ENCODE results near the gene UQCRC1. TPM values are rescaled to one million over a fixed set of nuclear protein-coding genes. Genes with fewer than 3 reads are reported as not detected.

UQCRC1 gene
- 100 to 1,000 TPM; 205 to 228 TPM for total RNA-seq

- Mint-ChIP-seq H3K27me3 (ENCODE audit: low read depth) (no peaks in the 10 kb centered on the region), H3K36me3 (ENCODE audit: insufficient read depth in 2 of 2) (peaks cover 13 to 18% of the 10 kb centered on the region in 2 donors), H3K27ac (peak within 1 kb of the TSS; percentile 97), H3K9me3 (peaks cover 0 to 2% of the 10 kb centered on the region in 2 donors), H3K4me3 (peak within 1 kb of the TSS; percentile 96 to 98), H3K4me1 (ENCODE audit: low read depth) (peaks cover 42% of the 10 kb centered on the region)
- ATAC-seq (replicated peaks in 1 of 2): peak; percentile 92 to 94
- DNase-seq: peak; percentile 94 to 95
Observed at GRCh38 chr3:48609088-48610005, at the start of gene UQCRC1. Gene UQCRC1, minus strand, starts transcription at chr3:48609646. Its CDS starts 26 bp downstream, at chr3:48609620.

GRCh38 chr3:48656841-48657281 lies 47.4 kb upstream of the UQCRC1 start:
- H3K9me3 Mint-ChIP-seq: no peaks in the 10 kb centered on the region
- peaks cover 14% of the 10 kb centered on the region for H3K4me1 Mint-ChIP-seq (ENCODE audit: low read depth)
- H3K27ac Mint-ChIP-seq: no peak overlapping the region
- peak overlapping the region; percentile 87 to 91 for H3K4me3 Mint-ChIP-seq
- peak; percentile 5 to 13 for ATAC-seq (replicated peaks in 1 of 2)
- peak; percentile 43 to 48 for DNase-seq
- peaks cover 0 to 3% of the 10 kb centered on the region in 2 donors for H3K36me3 Mint-ChIP-seq (ENCODE audit: insufficient read depth in 2 of 2)
- peaks cover 17% of the 10 kb centered on the region for H3K27me3 Mint-ChIP-seq (ENCODE audit: low read depth)

GRCh38 chr3:48656061-48656840 lies 46.8 kb upstream of the UQCRC1 start:
- DNase-seq: peak; percentile 92
- Mint-ChIP-seq H3K4me3 (peak overlapping the region; percentile 87 to 91), H3K36me3 (ENCODE audit: insufficient read depth in 2 of 2) (peaks cover 0 to 3% of the 10 kb centered on the region in 2 donors), H3K27ac (peak overlapping the region; percentile 86), H3K4me1 (ENCODE audit: low read depth) (peaks cover 14% of the 10 kb centered on the region), H3K27me3 (ENCODE audit: low read depth) (peaks cover 11% of the 10 kb centered on the region), H3K9me3 (no peaks in the 10 kb centered on the region)
- ATAC-seq (replicated peaks in 1 of 2): peak; percentile 81

GRCh38 chr3:48655606-48656005 lies 46.2 kb upstream of the UQCRC1 start:
- ATAC-seq (replicated peaks in 1 of 2) (peak; percentile 28 to 46), DNase-seq (peak; percentile 68 to 73)
- Mint-ChIP-seq H3K27me3 (ENCODE audit: low read depth) (peaks cover 8% of the 10 kb centered on the region), H3K4me1 (ENCODE audit: low read depth) (peaks cover 14% of the 10 kb centered on the region), H3K4me3 (peak overlapping the region; percentile 87 to 91), H3K9me3 (no peaks in the 10 kb centered on the region), H3K36me3 (ENCODE audit: insufficient read depth in 2 of 2) (peaks cover 0 to 3% of the 10 kb centered on the region in 2 donors), H3K27ac (peak overlapping the region; percentile 86)

GRCh38 chr3:48655063-48655462 lies 45.6 kb upstream of the UQCRC1 start:
- Mint-ChIP-seq H3K4me1 (ENCODE audit: low read depth) (peaks cover 14% of the 10 kb centered on the region), H3K27ac (peak overlapping the region; percentile 69), H3K36me3 (ENCODE audit: insufficient read depth in 2 of 2) (peaks cover 0 to 3% of the 10 kb centered on the region in 2 donors)

GRCh38 chr3:48652923-48653715 lies 43.7 kb upstream of the UQCRC1 start:
- Mint-ChIP-seq H3K9me3 (no peaks in the 10 kb centered on the region), H3K36me3 (ENCODE audit: insufficient read depth in 2 of 2) (peaks cover 0 to 3% of the 10 kb centered on the region in 2 donors), H3K27me3 (ENCODE audit: low read depth) (no peaks in the 10 kb centered on the region), H3K4me3 (no peak overlapping the region), H3K27ac (no peak overlapping the region), H3K4me1 (ENCODE audit: low read depth) (peaks cover 14% of the 10 kb centered on the region)
- no peak for DNase-seq
- ATAC-seq (replicated peaks in 1 of 2): no peak

More at GRCh38 chr3:48655063-48655462, 45.6 kb upstream of the UQCRC1 start:
- no peaks in the 10 kb centered on the region for H3K9me3 Mint-ChIP-seq
- ATAC-seq (replicated peaks in 1 of 2): no peak
- no peak for DNase-seq
- H3K4me3 Mint-ChIP-seq: peak overlapping the region; percentile 87 to 91
- H3K27me3 Mint-ChIP-seq (ENCODE audit: low read depth): peaks cover 5% of the 10 kb centered on the region

GRCh38 chr3:48651771-48652170 lies 42.3 kb upstream of the UQCRC1 start:
- H3K36me3 Mint-ChIP-seq (ENCODE audit: insufficient read depth in 2 of 2): peaks cover 0 to 3% of the 10 kb centered on the region in 2 donors
- H3K27ac Mint-ChIP-seq: no peak overlapping the region
- ATAC-seq (replicated peaks in 1 of 2) (no peak), DNase-seq (no peak)
- no peaks in the 10 kb centered on the region for H3K27me3 Mint-ChIP-seq (ENCODE audit: low read depth)
- H3K9me3 Mint-ChIP-seq: no peaks in the 10 kb centered on the region
- no peak overlapping the region for H3K4me3 Mint-ChIP-seq
- peaks cover 9% of the 10 kb centered on the region for H3K4me1 Mint-ChIP-seq (ENCODE audit: low read depth)

GRCh38 chr3:48650723-48651122 lies 41.3 kb upstream of the UQCRC1 start:
- no peaks in the 10 kb centered on the region for H3K9me3 Mint-ChIP-seq
- no peak for ATAC-seq (replicated peaks in 1 of 2)
- H3K4me1 Mint-ChIP-seq (ENCODE audit: low read depth): peaks cover 5% of the 10 kb centered on the region
- no peak for DNase-seq
- no peaks in the 10 kb centered on the region for H3K27me3 Mint-ChIP-seq (ENCODE audit: low read depth)
- no peak overlapping the region for H3K27ac Mint-ChIP-seq
- H3K36me3 Mint-ChIP-seq (ENCODE audit: insufficient read depth in 2 of 2): peaks cover 0 to 3% of the 10 kb centered on the region in 2 donors
- peak overlapping the region in 1 of 2 donors; percentile 29 for H3K4me3 Mint-ChIP-seq

- ATAC-seq (replicated peaks in 1 of 2) (no peak), DNase-seq (no peak)
- Mint-ChIP-seq H3K36me3 (ENCODE audit: insufficient read depth in 2 of 2) (peaks cover 0 to 1% of the 10 kb centered on the region in 2 donors), H3K9me3 (no peaks in the 10 kb centered on the region), H3K4me1 (ENCODE audit: low read depth) (no peaks in the 10 kb centered on the region), H3K27me3 (ENCODE audit: low read depth) (no peaks in the 10 kb centered on the region), H3K4me3 (no peak overlapping the region), H3K27ac (no peak overlapping the region)
Observed at GRCh38 chr3:48648188-48648850, 38.9 kb upstream of the UQCRC1 start.

- H3K36me3 Mint-ChIP-seq (ENCODE audit: insufficient read depth in 2 of 2): peaks cover 0 to 1% of the 10 kb centered on the region in 2 donors
- H3K9me3 Mint-ChIP-seq: no peaks in the 10 kb centered on the region
- H3K27ac Mint-ChIP-seq: no peak overlapping the region
- no peaks in the 10 kb centered on the region for H3K27me3 Mint-ChIP-seq (ENCODE audit: low read depth)
- no peak overlapping the region for H3K4me3 Mint-ChIP-seq
- no peaks in the 10 kb centered on the region for H3K4me1 Mint-ChIP-seq (ENCODE audit: low read depth)
- ATAC-seq (replicated peaks in 1 of 2) (no peak), DNase-seq (no peak)
Observed at GRCh38 chr3:48647714-48648113, 38.3 kb upstream of the UQCRC1 start.

GRCh38 chr3:48644898-48645760 lies 35.7 kb upstream of the UQCRC1 start:
- Mint-ChIP-seq H3K27me3 (ENCODE audit: low read depth) (no peaks in the 10 kb centered on the region), H3K36me3 (ENCODE audit: insufficient read depth in 2 of 2) (peaks cover 0 to 5% of the 10 kb centered on the region in 2 donors), H3K27ac (no peak overlapping the region), H3K9me3 (no peaks in the 10 kb centered on the region), H3K4me1 (ENCODE audit: low read depth) (no peaks in the 10 kb centered on the region), H3K4me3 (no peak overlapping the region)
- DNase-seq (no peak), ATAC-seq (replicated peaks in 1 of 2) (no peak)
